ENCODE data around the gene PLCG1. TPM values are rescaled to one million over a fixed set of nuclear protein-coding genes. Genes with fewer than 3 reads are reported as not detected.

PLCG1 gene
- total and polyA plus RNA-seq, 9 of the 15 experiments (the other 6 are each of a cell fraction or from before 2014, with no cell fraction given) = 1.7 to 67.0 (median 34.8) TPM

GRCh38 chr20:41182296-41183212, 45.2 kb downstream of the PLCG1 start:
- intact Hi-C loops (cut with micrococcal nuclease) = no loop called here
- ATAC-seq = no peak

More at GRCh38 chr20:41182296-41183212, 45.2 kb downstream of the PLCG1 start:
- no peaks in the 10 kb centered on the region for H3K79me2 ChIP-seq (ENCODE audit: control insufficient read depth, insufficient read depth, low read length)
- H3K9ac ChIP-seq (ENCODE audit: insufficient read depth in 1 of 2, low read depth in 2 of 2, low read length in 2 of 2) = no peak overlapping the region
- in situ Hi-C loops (cut with MboI) = no loop called here
- TF ChIP-seq SAFB (IDR thresholded peaks at IDR 0.05; ENCODE audit: borderline replicate concordance, low read depth, low read length) = no peak
- no peak for TF ChIP-seq ZFP36 (IDR thresholded peaks at IDR 0.05; ENCODE audit: low read depth, low read length, partially characterized antibody)
- TF ChIP-seq RNF219 (CRISPR knock-in tag; IDR thresholded peaks at IDR 0.05) = no peak
- no peak for TF ChIP-seq ZBTB43 (CRISPR knock-in tag; IDR thresholded peaks at IDR 0.05)
- TF ChIP-seq TAF1 (IDR thresholded peaks at IDR 0.05; ENCODE audit: control insufficient read depth, extremely low read depth, insufficient read depth, low read length, severe bottlenecking) = no peak
- TF ChIP-seq ADNP (tag; IDR thresholded peaks at IDR 0.05) = no peak
- TF ChIP-seq XRCC3 (IDR thresholded peaks at IDR 0.05) = no peak
- no peak for TF ChIP-seq FOXA1 (IDR thresholded peaks at IDR 0.05; ENCODE audit: borderline replicate concordance)
- no peak for TF ChIP-seq POLR3A (IDR thresholded peaks at IDR 0.05; ENCODE audit: borderline replicate concordance, extremely low read depth, insufficient read depth, insufficient read length)
- no peak for TF ChIP-seq GABPB2 (CRISPR knock-in tag; conservative IDR thresholded peaks at IDR 0.05)
- TF ChIP-seq ZNF707 (CRISPR knock-in tag; conservative IDR thresholded peaks at IDR 0.05) = no peak
- DNase-seq (ENCODE audit: extremely low read depth in 1 of 4, low spot score in 3 of 4) (no peak), FAIRE-seq (no peak)
- no peak overlapping the region for H3K4me3 ChIP-seq
- ChIA-PET POLR2A (interaction anchor here (1.1 kb wide), 1 partner anchor 20 kb away, joined by 3 read pairs; no protein-coding TSS in a partner anchor), CTCF (ENCODE audit: low intra/inter-chr PET ratio) (no interaction called here)
- H3K9me1 ChIP-seq (ENCODE audit: control insufficient read depth, insufficient read depth, low read length) = no peaks in the 10 kb centered on the region
- no peaks in the 10 kb centered on the region for H3K9me3 ChIP-seq (replicated peaks; ENCODE audit: control insufficient read depth, insufficient read depth, low read depth, low read length)
- H3K27ac ChIP-seq (ENCODE audit: extremely low read depth, low read depth, low read length) = no peak overlapping the region
- H3K4me1 ChIP-seq (replicated peaks in 1 of 2; ENCODE audit: control insufficient read depth in 2 of 2, insufficient read depth in 2 of 2, low read length in 2 of 2) = no peaks in the 10 kb centered on the region
- WGBS (ENCODE audit: insufficient coverage, low coverage, missing lambda C conversion rate) = 83% methylated on average over 10 of the region's 10 CpGs
- H3K4me2 ChIP-seq (ENCODE audit: insufficient read depth, low read length) = no peak overlapping the region
- no peaks in the 10 kb centered on the region for H4K20me1 ChIP-seq (replicated peaks; ENCODE audit: control insufficient read depth, insufficient read depth, low read length)
- H2AFZ ChIP-seq (ENCODE audit: low read depth, low read length) = no peak overlapping the region
- H3K27me3 ChIP-seq (ENCODE audit: control insufficient read depth in 2 of 2, insufficient read depth in 2 of 2, low read length in 2 of 2) = no peaks in the 10 kb centered on the region
- H3K36me3 ChIP-seq (ENCODE audit: control insufficient read depth, insufficient read depth, low read length) = peaks cover under 1% of the 10 kb centered on the region; the same call in 1 of the 3 replicates
- BruUV-seq (replicated peaks) = no TSS peak
